IPS DF 4.7 (cell line): ENCODE data around the gene RSRC2.
"Not testable (repeated sequence)": the region's sequence is repeated elsewhere in the genome, so short reads cannot be mapped to it uniquely, and the experiment has no call there.

Experiments used
- DNase-seq: peaks from one replicate; pipeline ENCODE4 v3.0.0-alpha.2; 2013; ENCODE audit warnings: low spot score; ENCODE audit errors: extremely low read depth

Gene RSRC2

DNA sequence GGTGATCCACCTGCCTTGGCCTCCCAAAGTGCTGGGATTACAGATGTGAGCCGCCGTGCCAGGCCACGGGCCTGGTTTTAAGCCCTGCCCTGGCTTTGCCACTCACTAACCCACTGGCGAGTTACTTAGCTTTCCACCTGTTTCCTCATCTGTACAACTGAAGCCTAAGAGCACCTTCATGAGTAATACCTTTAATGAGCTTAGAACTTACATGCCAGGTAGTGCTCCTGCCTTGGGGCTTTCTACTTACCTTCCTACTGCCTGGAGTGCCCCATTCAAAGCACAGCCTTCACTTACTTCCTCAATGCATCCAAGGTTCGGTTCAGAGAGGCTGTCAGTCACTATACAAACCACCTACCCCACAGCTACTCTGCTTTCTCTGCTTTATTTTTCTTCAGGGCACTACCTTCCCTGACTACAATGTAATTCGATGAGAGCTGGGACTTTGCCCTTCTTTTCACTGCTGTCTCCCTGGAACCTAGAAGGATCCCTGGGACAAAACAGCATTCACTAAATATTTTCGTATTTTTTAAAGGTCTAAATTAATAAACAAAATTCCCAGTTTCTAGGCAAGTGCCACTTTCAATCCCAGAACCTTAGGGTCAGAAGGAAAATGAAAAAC lies 39.8 kb downstream of the RSRC2 start:
- no peak for DNase-seq

DNA sequence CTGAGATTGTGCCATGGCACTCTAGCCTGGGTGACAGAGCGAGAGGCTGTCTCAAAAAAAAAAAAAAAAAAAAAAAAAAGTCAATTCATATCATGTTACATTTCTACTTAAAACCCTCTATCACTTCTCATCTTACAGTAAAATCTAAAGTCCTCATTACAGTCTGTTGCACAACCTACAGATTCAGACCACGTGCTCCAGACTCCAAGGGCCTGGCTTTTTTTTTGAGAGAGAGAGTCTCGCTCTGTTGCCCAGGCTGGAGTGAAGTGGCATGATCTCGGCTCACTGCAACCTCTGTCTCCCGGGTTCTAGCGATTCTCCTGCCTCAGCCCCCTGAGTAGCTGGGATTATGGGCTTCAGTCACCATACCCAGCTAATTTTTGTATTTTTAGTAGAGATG lies 40.4 kb downstream of the RSRC2 start:
- DNase-seq, result not testable (repeated sequence)

GRCh38 chr12:122484385-122484784 lies 42.4 kb downstream of the RSRC2 start:
- not testable (repeated sequence) for DNase-seq

GRCh38 chr12:122483969-122484368 lies 42.8 kb downstream of the RSRC2 start:
- DNase-seq, result no peak

GRCh38 chr12:122481861-122482260 lies 44.9 kb downstream of the RSRC2 start:
- DNase-seq, result no peak

- DNase-seq, result no peak
Measured at GRCh38 chr12:122480753-122481152, 46.0 kb downstream of the RSRC2 start.

DNA sequence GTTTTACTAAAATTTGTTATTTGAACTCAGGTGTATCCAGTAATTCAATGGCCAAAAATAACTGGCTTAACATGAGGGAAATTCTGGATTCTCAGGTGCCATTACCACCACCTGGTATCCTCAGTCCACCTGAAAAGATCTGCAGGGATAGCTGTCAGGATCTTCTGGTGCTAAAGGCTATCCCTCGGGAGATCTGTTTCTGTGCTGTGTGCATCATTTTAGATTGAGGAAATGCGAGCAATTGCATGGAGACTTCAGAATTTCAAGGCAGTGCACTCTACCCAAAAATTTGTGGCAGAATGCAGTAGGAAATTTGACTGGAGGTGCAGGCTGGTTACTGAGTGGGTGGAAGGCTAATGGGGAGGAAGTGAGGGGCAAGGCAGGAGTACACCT lies 52.4 kb downstream of the RSRC2 start:
- no peak for DNase-seq

DNA sequence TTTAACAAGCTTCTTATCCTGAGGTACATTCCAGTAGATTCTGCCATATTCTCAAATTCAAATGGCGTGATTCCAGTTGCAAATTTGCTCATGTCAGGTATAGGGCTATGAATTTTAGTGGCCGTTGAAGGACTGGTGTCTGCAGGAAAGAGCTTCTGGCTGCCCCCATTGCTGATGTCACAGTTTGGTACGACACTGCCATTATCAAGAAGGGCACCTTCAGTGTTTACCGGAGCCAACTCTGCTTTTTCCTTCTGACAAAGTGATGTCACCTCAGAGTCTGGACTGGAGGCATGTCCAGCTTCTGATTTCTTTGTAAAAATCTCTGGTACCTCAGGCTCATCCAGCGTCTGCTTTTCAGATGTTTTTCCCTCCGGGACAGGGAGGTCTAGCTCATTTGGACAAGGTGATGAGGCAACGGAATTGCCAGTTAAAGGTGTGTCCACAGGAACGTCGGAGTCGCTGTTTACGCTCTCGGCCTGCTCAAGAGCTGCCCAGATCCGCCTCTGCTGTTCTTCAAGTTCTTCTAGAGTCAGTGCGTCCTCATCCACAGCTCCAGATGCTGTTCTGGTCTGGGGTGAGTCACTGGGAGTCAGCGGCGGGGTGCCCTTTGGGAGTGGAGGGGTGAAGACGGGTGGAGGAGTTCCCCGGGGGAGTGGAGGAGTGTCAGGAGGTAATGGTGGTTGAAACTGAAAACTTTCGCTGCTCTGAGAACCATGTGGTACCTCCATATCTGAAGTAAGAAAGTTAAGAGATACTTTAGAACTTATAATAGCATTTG lies 53.0 kb downstream of the RSRC2 start:
- no peak for DNase-seq

- no peak for DNase-seq
Measured at GRCh38 chr12:122471324-122472226, 55.2 kb downstream of the RSRC2 start.

- DNase-seq, result not testable (repeated sequence)
Measured at GRCh38 chr12:122470576-122470975, 56.2 kb downstream of the RSRC2 start.

GRCh38 chr12:122469856-122470255 lies 56.9 kb downstream of the RSRC2 start:
- not testable (repeated sequence) for DNase-seq

DNA sequence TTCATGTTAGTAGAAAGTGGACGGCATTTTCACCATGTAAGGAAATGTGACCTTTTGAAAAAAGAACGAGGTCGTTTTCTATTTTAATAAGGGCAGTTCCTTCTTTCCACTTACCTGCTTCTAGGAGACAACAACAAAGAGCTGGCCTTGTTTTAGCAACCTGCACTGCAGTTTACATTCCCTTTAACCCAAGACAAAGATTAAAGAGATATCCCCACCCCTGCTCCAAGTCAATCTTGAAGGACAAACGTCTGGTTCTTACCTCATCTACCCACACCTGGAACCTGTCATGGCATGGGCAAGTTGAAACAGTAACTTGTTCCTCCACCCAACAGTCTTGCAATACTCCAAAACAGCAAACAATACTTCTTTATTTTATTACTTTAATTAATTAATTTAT lies 58.8 kb downstream of the RSRC2 start:
- no peak for DNase-seq

DNA sequence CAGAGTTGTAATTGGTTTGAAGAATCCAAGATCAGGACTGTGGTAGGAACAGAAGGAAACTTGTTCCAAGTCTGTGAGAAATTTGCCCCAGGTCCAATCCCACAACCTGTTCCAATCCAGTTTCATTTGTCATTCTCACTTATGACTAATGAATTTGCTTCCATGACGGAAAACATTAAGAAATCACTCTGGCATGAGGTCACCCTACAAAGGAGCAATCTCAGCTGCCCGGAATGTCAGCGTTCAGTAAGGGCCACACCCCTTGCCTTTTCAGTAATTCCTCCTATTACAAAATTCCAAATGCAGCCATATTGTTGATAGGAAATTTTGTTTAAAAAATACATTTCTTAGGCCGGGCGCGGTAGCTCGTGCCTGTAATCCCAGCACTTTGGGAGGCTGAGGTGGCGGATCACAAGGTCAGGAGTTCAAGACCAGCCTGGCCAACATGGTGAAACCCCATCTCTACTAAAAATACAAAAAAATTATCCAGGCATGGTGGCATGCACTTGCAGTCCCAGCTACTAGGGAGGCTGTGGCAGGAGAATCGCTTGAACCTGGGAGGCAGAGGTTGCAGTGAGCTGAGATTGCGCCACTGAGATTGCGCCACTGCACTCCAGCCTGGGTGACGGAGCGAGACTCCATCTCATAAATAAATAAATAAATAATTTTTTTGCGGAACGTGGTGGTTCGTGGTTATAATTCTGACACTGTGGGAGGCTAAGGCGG lies 62.3 kb downstream of the RSRC2 start:
- DNase-seq, result not testable (repeated sequence)

DNA sequence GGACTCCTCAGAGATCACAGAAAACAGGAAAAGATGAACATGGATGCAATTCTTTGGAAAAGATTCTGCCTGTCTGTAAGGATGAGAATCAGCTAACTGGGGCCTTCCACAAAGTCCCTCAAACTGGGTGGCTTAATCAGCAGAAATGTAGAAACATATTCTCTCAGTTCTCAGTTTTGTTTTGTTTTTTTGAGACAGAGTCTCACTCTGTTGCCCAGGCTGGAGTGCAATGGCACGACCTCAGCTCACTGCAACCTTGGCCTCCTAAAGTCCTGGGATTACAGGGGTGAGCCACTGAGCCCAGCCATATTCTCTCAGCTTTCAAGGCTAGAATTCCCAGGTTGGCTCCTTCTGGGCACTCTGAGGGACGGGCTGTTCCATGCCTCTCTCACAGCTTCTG lies 66.1 kb downstream of the RSRC2 start:
- no peak for DNase-seq

DNA sequence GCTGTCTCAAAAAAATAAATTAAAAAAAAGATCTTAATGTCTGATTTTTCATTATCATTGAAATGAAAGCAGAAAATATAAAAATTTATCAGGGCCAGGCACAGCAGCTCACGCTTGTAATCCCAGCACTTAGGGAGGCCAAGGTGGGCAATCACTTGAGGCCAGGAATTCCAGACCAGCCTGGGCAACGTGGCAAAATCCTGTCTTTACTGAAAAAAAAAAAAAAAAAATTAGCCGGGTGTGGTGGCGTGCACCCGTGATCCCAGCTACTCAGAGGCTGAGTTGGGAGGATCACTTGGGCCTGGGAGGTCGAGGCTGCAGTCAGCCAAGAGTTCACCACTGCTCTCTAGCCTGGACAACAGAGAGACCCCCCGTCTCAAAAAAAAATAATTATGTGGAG lies 66.7 kb downstream of the RSRC2 start:
- DNase-seq, result no peak

DNA sequence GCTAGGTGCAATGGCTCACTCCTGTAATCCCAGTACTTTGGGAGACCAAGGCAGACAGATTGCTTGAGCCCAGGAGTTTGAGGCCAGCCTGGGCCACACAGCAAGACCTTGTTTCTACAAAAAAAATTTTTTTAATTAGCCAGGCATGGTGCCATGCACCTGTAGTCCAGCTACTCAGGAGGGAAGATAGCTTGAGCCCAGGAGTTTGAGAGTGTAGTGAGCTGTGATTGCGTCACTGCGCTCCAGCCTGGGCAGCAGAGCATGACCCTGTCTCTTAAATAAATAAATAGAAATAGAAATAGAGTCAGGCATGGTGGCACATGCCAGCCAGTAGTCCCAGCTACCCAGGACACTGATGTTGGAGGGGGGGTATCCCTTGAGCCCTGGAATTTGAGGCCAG lies 67.5 kb downstream of the RSRC2 start:
- no peak for DNase-seq

- DNase-seq, result no peak
Measured at GRCh38 chr12:122458105-122459035, 68.4 kb downstream of the RSRC2 start.

DNA sequence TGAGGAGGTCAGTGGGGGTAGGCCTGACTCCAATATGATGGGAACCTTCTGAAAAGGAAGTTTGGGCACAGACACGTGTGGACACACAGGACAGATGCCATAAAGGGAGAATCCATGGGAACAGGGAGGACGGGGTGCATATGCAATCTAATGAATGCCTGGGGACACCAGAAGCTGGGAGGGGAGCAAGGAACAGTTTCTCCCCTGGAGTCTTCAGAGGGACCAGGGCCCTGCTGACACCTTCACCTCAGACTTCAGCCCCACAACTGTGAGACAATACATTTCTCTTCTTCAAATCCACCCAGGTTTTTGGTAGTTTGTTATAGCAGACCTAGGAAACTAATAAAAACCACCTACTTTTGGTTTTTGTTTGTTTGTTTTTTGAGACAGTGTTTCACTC lies 69.1 kb downstream of the RSRC2 start:
- no peak for DNase-seq

- no peak for DNase-seq
Measured at GRCh38 chr12:122454739-122455138, 72.0 kb downstream of the RSRC2 start.

DNA sequence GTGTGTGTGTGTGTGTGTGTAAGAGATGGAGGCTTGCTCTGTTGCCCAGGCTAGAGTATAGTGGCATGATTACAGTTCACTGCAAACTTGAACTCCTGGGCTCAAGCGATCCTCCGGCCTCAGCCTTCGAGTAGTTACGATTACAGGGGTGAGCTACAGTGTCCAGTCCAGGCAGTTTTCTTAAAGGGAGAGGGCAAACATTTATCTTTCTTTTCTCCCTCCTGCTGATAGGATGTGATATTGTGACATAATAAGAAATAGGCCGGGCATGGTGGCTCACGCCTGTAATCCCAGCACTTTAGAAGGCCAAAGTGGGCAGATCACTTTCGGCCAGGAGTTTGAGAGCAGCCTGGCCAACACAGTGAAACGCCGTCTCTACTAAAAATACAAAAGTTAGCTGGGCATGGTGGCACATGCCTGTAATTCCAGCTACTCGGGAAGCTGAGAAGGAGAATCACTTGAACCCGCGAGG lies 72.5 kb downstream of the RSRC2 start:
- DNase-seq, result no peak
